Stimulated activated CD8-positive, alpha-beta memory T cell treated with anti-CD3 and anti-CD28 coated beads, Interleukin-4, amount 100 ng/mL, for 24 hours (primary cell): Measurements from ENCODE around the gene SULT2B1.

Experiments used
- DNase-seq: peaks from one replicate; pipeline ENCODE4 v3.0.0-alpha.2; 2020; ENCODE audit warnings: low read depth

The SULT2B1 gene

GRCh38 chr19:48600679-48601417 is 48.9 kb downstream of the SULT2B1 start:
- DNase-seq = no peak

- no peak for DNase-seq
These were observed 51.0 kb downstream of the SULT2B1 start for GRCh38 chr19:48603001-48603400.

GRCh38 chr19:48603449-48603848 is 51.5 kb downstream of the SULT2B1 start:
- DNase-seq = no peak

GRCh38 chr19:48603850-48604249 is 51.9 kb downstream of the SULT2B1 start:
- DNase-seq = no peak

- DNase-seq = no peak
These were observed 54.7 kb downstream of the SULT2B1 start, which contains the start of gene SPACA4 for GRCh38 chr19:48606463-48607358. TSS of gene SPACA4 (plus strand) at chr19:48606742. CDS start at chr19:48606979, 237 bp downstream.

GRCh38 chr19:48607359-48607755 is 55.4 kb downstream of the SULT2B1 start:
- no peak for DNase-seq

- DNase-seq = no peak
These were observed 56.9 kb downstream of the SULT2B1 start for GRCh38 chr19:48608798-48609263.

GRCh38 chr19:48609571-48610108 is 57.7 kb downstream of the SULT2B1 start:
- no peak for DNase-seq

GRCh38 chr19:48611872-48612271 is 59.9 kb downstream of the SULT2B1 start:
- DNase-seq = no peak

GRCh38 chr19:48613024-48613851 is 61.3 kb downstream of the SULT2B1 start:
- DNase-seq = no peak

GRCh38 chr19:48613852-48614435 is 62.0 kb downstream of the SULT2B1 start:
- no peak for DNase-seq

- DNase-seq = no peak
These were observed 62.7 kb downstream of the SULT2B1 start, which contains the start of gene FAM83E for GRCh38 chr19:48614436-48615230. TSS of gene FAM83E (minus strand) at chr19:48615076. CDS start at chr19:48613372, 1,704 bp downstream.

- no peak for DNase-seq
These were observed 63.5 kb downstream of the SULT2B1 start for GRCh38 chr19:48615231-48616040.

- no peak for DNase-seq
These were observed 64.1 kb downstream of the SULT2B1 start for GRCh38 chr19:48616041-48616436.

GRCh38 chr19:48616491-48617056 is 64.6 kb downstream of the SULT2B1 start:
- DNase-seq = no peak

GRCh38 chr19:48617146-48617937 is 65.4 kb downstream of the SULT2B1 start:
- no peak for DNase-seq

- no peak for DNase-seq
These were observed 66.4 kb downstream of the SULT2B1 start for GRCh38 chr19:48618278-48618915.
